GM13977 (cell line): ENCODE data around the gene BFSP2.

Source experiments
- DNase-seq: peaks from one replicate; pipeline ENCODE4 v3.0.0; 2012; ENCODE audit warnings: low spot score
- CTCF ChIP-seq: IDR thresholded peaks from 2 replicates; pipeline ENCODE4 v1.5.1; 2012; ENCODE audit warnings: mild to moderate bottlenecking, control low read depth; ENCODE audit not compliant: insufficient read depth; ENCODE audit errors: extremely low read depth, missing control alignments
- in situ Hi-C: fragments of 300-500 bp; cut with MboI; formaldehyde crosslinking; loops from one replicate; pipeline ENCODE4 v1.12.0; 2022; ENCODE audit warnings: low sequenced_read_pairs, low pct_unique_long_range_greater_than_20kb, mixed read lengths, inconsistent platforms; ENCODE audit not compliant: unreplicated experiment

BFSP2 gene

GRCh38 chr3:133440652-133441051 lies 40.8 kb downstream of the BFSP2 start:
- in situ Hi-C loops = no loop called here
- DNase-seq = no peak
- TF ChIP-seq CTCF = no peak

GRCh38 chr3:133441867-133442270 lies 42.0 kb downstream of the BFSP2 start:
- in situ Hi-C loops = no loop called here

GRCh38 chr3:133442518-133442917 lies 42.7 kb downstream of the BFSP2 start:
- no peak for TF ChIP-seq CTCF
- DNase-seq = no peak
- in situ Hi-C loops = no loop called here

More at GRCh38 chr3:133441867-133442270, 42.0 kb downstream of the BFSP2 start:
- TF ChIP-seq CTCF = no peak
- no peak for DNase-seq

- TF ChIP-seq CTCF = peak; percentile 0
- no peak for DNase-seq
- in situ Hi-C loops = no loop called here
Measured at GRCh38 chr3:133443649-133444422, 44.0 kb downstream of the BFSP2 start.

GRCh38 chr3:133444423-133444774 lies 44.5 kb downstream of the BFSP2 start:
- DNase-seq = no peak
- no peak for TF ChIP-seq CTCF
- in situ Hi-C loops = no loop called here

- DNase-seq = no peak
- in situ Hi-C loops = no loop called here
Measured at GRCh38 chr3:133445108-133445507, 45.3 kb downstream of the BFSP2 start.

More at GRCh38 chr3:133445108-133445507, 45.3 kb downstream of the BFSP2 start:
- TF ChIP-seq CTCF = no peak
